Kidney tubule cell (primary cell): Measurements from ENCODE around the gene IL17D.

Experiments used
- DNase-seq: peaks from one replicate; pipeline ENCODE4 v3.0.0-alpha.2; 2018; ENCODE audit warnings: low spot score

IL17D gene

GRCh38 chr13:20691616-20692015, 11.9 kb upstream of the IL17D start:
- no peak for DNase-seq

GRCh38 chr13:20696073-20696472, 7.4 kb upstream of the IL17D start:
- no peak for DNase-seq

GRCh38 chr13:20699715-20700114, 3.8 kb upstream of the IL17D start:
- no peak for DNase-seq

GRCh38 chr13:20700288-20700687, 3.2 kb upstream of the IL17D start:
- DNase-seq: no peak

GRCh38 chr13:20701461-20701860, 2.0 kb upstream of the IL17D start:
- no peak for DNase-seq

GRCh38 chr13:20702530-20702914, 977 bp upstream of the IL17D start:
- no peak for DNase-seq

GRCh38 chr13:20703780-20704458, 420 bp downstream of the IL17D start:
- DNase-seq: peak; percentile 88

GRCh38 chr13:20704459-20705069, 1.1 kb downstream of the IL17D start:
- no peak for DNase-seq

GRCh38 chr13:20706661-20707060, 3.2 kb downstream of the IL17D start:
- no peak for DNase-seq

- DNase-seq: no peak
Observed at GRCh38 chr13:20708216-20708615, 4.7 kb downstream of the IL17D start.

- DNase-seq: no peak
Observed at GRCh38 chr13:20709369-20709768, 5.9 kb downstream of the IL17D start.

GRCh38 chr13:20709782-20710181, 6.3 kb downstream of the IL17D start:
- no peak for DNase-seq

- peak; percentile 8 for DNase-seq
Observed at GRCh38 chr13:20711301-20712044, 8.0 kb downstream of the IL17D start.

GRCh38 chr13:20713014-20713376, 9.5 kb downstream of the IL17D start:
- no peak for DNase-seq

- DNase-seq: no peak
Observed at GRCh38 chr13:20713751-20714150, 10.3 kb downstream of the IL17D start.

- DNase-seq: no peak
Observed at GRCh38 chr13:20714161-20714560, 10.7 kb downstream of the IL17D start.

- DNase-seq: no peak
Observed at GRCh38 chr13:20714563-20715329, 11.2 kb downstream of the IL17D start.

GRCh38 chr13:20715330-20715712, 11.8 kb downstream of the IL17D start:
- no peak for DNase-seq

GRCh38 chr13:20716951-20717350, 13.5 kb downstream of the IL17D start:
- no peak for DNase-seq

- DNase-seq: no peak
Observed at GRCh38 chr13:20717581-20718542, 14.4 kb downstream of the IL17D start.

GRCh38 chr13:20718958-20719566, 15.6 kb downstream of the IL17D start:
- no peak for DNase-seq
